Superior temporal gyrus (tissue), 1 donor: ENCODE results near the gene RBL1.
"Not testable (repeated sequence)": the region's sequence is repeated elsewhere in the genome, so short reads cannot be mapped to it uniquely, and the experiment has no call there.

Experiments
- DNase-seq: peaks from one replicate; pipeline ENCODE4 v3.0.0-alpha.2; 2016; ENCODE audit errors: extremely low spot score

RBL1 gene

GRCh38 chr20:37095599-37096414 is at the start of gene RBL1:
TSS of gene RBL1 (minus strand) at chr20:37095997. CDS start at chr20:37095928, 69 bp downstream.
- peak; percentile 89 for DNase-seq

- no peak for DNase-seq
Observed at GRCh38 chr20:37144856-37145404, 49.1 kb upstream of the RBL1 start.

GRCh38 chr20:37142708-37143107 is 46.9 kb upstream of the RBL1 start:
- DNase-seq = no peak

GRCh38 chr20:37137547-37137946 is 41.8 kb upstream of the RBL1 start:
- DNase-seq = no peak

- no peak for DNase-seq
Observed at GRCh38 chr20:37133952-37134351, 38.2 kb upstream of the RBL1 start.

- DNase-seq = no peak
Observed at GRCh38 chr20:37131486-37131885, 35.7 kb upstream of the RBL1 start.

- no peak for DNase-seq
Observed at GRCh38 chr20:37128803-37129202, 33.0 kb upstream of the RBL1 start.

- DNase-seq = not testable (repeated sequence)
Observed at GRCh38 chr20:37126290-37126689, 30.5 kb upstream of the RBL1 start.

GRCh38 chr20:37123441-37123840 is 27.6 kb upstream of the RBL1 start:
- DNase-seq = no peak

GRCh38 chr20:37120497-37120896 is 24.7 kb upstream of the RBL1 start:
- no peak for DNase-seq

- no peak for DNase-seq
Observed at GRCh38 chr20:37119356-37120036, 23.7 kb upstream of the RBL1 start.

GRCh38 chr20:37114012-37114411 is 18.2 kb upstream of the RBL1 start:
- no peak for DNase-seq

- no peak for DNase-seq
Observed at GRCh38 chr20:37111926-37112455, 16.2 kb upstream of the RBL1 start.

- no peak for DNase-seq
Observed at GRCh38 chr20:37108676-37109075, 12.9 kb upstream of the RBL1 start.

GRCh38 chr20:37102571-37102970 is 6.8 kb upstream of the RBL1 start:
- no peak for DNase-seq

- no peak for DNase-seq
Observed at GRCh38 chr20:37096415-37097041, 731 bp upstream of the RBL1 start.

- DNase-seq = no peak
Observed at GRCh38 chr20:37095108-37095598, 644 bp downstream of the RBL1 start.

GRCh38 chr20:37090407-37090806 is 5.4 kb downstream of the RBL1 start:
- DNase-seq = no peak

- DNase-seq = no peak
Observed at GRCh38 chr20:37081717-37082289, 14.0 kb downstream of the RBL1 start.

GRCh38 chr20:37077009-37077408 is 18.8 kb downstream of the RBL1 start:
- no peak for DNase-seq

GRCh38 chr20:37075932-37076685 is 19.7 kb downstream of the RBL1 start:
- no peak for DNase-seq
